ENCODE data around the gene RIPK4. TPM values are rescaled to one million over a fixed set of nuclear protein-coding genes. Genes with fewer than 3 reads are reported as not detected.

RIPK4 gene
- total and polyA plus RNA-seq, 3 experiments from 2014 or later, result 0.18 TPM; not detected in 2

DNA sequence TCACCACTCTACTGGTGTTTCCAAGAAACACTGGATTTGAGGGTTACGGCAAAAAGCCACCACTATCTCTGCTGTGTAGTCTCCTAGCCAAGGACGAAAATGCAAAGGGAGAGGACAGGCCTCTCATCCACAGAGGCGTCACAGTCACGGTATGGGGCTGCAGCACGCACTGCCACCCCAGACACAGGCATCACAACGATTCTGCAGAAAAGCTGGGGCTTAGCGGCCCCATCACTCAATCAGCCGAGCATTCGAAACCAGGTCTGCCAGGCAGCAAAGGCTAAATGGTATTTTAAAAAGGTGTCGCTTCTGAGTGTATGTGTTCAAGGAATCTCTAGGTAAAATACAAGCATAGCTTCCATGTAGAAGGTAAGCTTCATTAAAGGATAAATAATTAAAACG is 1.4 kb downstream of the RIPK4 start:
- peaks cover 0 to 3% (median 0%) of the 10 kb centered on the region in 3 donors for H3K36me3 Mint-ChIP-seq
- ChIA-PET POLR2A (no interaction called here), CTCF (no interaction called here)
- H3K4me1 Mint-ChIP-seq, result peaks cover 23 to 36% (median 27%) of the 10 kb centered on the region in 3 donors
- no peaks in the 10 kb centered on the region for H3K9me3 ChIP-seq (ENCODE audit: low read length)
- no peaks in the 10 kb centered on the region for H3K36me3 ChIP-seq (ENCODE audit: insufficient read depth, low read length)
- H3K27me3 Mint-ChIP-seq, result peaks cover 59 to 81% of the 10 kb centered on the region in 2 donors
- peak overlapping the region in 5 of 7 donors; percentile 26 to 66 (median 34) for H3K4me3 Mint-ChIP-seq
- H3K27ac Mint-ChIP-seq, result peak overlapping the region in 1 of 8 donors; percentile 29
- H3K9me3 Mint-ChIP-seq, result peaks cover 0 to 10% (median 0%) of the 10 kb centered on the region in 5 donors
- peaks cover 35% of the 10 kb centered on the region for H3K27me3 ChIP-seq (ENCODE audit: insufficient read depth, low read length, poor library complexity, severe bottlenecking)
- H3K4me3 ChIP-seq (ENCODE audit: low read length), result no peak overlapping the region
- DNase-seq, result no peak
- H3K4me1 ChIP-seq (ENCODE audit: insufficient read depth, low read length), result peaks cover 18% of the 10 kb centered on the region
- H3K27ac ChIP-seq (ENCODE audit: low read depth, low read length), result no peak overlapping the region

- Histone ChIP-seq H3K27ac (ENCODE audit: low read depth, low read length) (no peak overlapping the region), H3K9me3 (ENCODE audit: low read length) (no peaks in the 10 kb centered on the region), H3K27me3 (ENCODE audit: insufficient read depth, low read length, poor library complexity, severe bottlenecking) (peaks cover 35% of the 10 kb centered on the region), H3K36me3 (ENCODE audit: insufficient read depth, low read length) (no peaks in the 10 kb centered on the region), H3K4me3 (ENCODE audit: low read length) (no peak overlapping the region), H3K4me1 (ENCODE audit: insufficient read depth, low read length) (peaks cover 18% of the 10 kb centered on the region)
- ChIA-PET CTCF (no interaction called here), POLR2A (no interaction called here)
- Mint-ChIP-seq H3K36me3 (peaks cover 0 to 3% (median 0%) of the 10 kb centered on the region in 3 donors), H3K27me3 (peaks cover 62 to 84% of the 10 kb centered on the region in 2 donors), H3K4me3 (peak overlapping the region in 2 of 7 donors; percentile 65 to 66), H3K27ac (no peak overlapping the region), H3K9me3 (peaks cover 0 to 10% (median 0%) of the 10 kb centered on the region in 5 donors), H3K4me1 (peaks cover 23 to 36% (median 27%) of the 10 kb centered on the region in 3 donors)
- no peak for DNase-seq
These were observed 2.1 kb downstream of the RIPK4 start for GRCh38 chr21:41764558-41765419.

- Mint-ChIP-seq H3K9me3 (peaks cover 0 to 10% (median 0%) of the 10 kb centered on the region in 5 donors), H3K36me3 (peaks cover 0 to 3% (median 0%) of the 10 kb centered on the region in 3 donors), H3K27ac (no peak overlapping the region), H3K4me3 (no peak overlapping the region), H3K4me1 (peaks cover 21 to 32% (median 23%) of the 10 kb centered on the region in 3 donors), H3K27me3 (peaks cover 60 to 82% of the 10 kb centered on the region in 2 donors)
- H3K4me3 ChIP-seq (ENCODE audit: low read length), result no peak overlapping the region
- H3K9me3 ChIP-seq (ENCODE audit: low read length), result no peaks in the 10 kb centered on the region
- DNase-seq, result no peak
- H3K4me1 ChIP-seq (ENCODE audit: insufficient read depth, low read length), result peaks cover 18% of the 10 kb centered on the region
- H3K27me3 ChIP-seq (ENCODE audit: insufficient read depth, low read length, poor library complexity, severe bottlenecking), result peaks cover 35% of the 10 kb centered on the region
- H3K36me3 ChIP-seq (ENCODE audit: insufficient read depth, low read length), result no peaks in the 10 kb centered on the region
- H3K27ac ChIP-seq (ENCODE audit: low read depth, low read length), result no peak overlapping the region
- ChIA-PET POLR2A (no interaction called here), CTCF (no interaction called here)
These were observed 2.9 kb downstream of the RIPK4 start for GRCh38 chr21:41763996-41764395.

DNA sequence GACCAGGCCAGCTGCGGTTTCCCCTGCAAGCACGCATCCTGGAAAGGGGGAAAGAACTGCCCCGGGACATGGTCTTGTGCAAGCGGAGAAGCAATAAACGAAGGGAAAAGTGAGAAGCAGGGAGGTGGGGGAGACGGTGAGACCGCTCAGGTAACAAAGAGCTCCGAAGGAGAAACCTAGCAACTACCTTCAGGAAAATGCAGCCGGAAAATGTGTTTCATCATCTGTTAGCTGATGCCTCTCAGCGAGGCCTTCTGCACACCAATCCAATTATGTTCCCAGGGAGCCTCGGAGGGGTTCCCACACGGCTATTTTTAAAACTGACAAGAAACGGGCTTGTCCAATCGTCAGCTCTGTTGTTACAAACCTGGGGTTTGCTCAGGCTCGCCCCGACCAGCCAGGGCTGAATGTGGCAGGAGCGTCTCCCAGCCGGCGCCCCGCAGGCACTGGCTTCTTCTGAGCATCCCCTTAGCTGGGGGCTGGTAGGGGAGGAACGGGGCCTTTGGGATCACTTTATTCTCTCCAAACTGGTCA is 3.4 kb downstream of the RIPK4 start:
- peaks cover 0 to 3% (median 0%) of the 10 kb centered on the region in 3 donors for H3K36me3 Mint-ChIP-seq
- ChIA-PET POLR2A (no interaction called here), CTCF (no interaction called here)
- peaks cover 17% of the 10 kb centered on the region for H3K4me1 ChIP-seq (ENCODE audit: insufficient read depth, low read length)
- H3K27ac Mint-ChIP-seq, result no peak overlapping the region
- H3K4me1 Mint-ChIP-seq, result peaks cover 16 to 27% (median 18%) of the 10 kb centered on the region in 3 donors
- H3K27ac ChIP-seq (ENCODE audit: low read depth, low read length), result no peak overlapping the region
- peaks cover 0 to 10% (median 0%) of the 10 kb centered on the region in 5 donors for H3K9me3 Mint-ChIP-seq
- no peaks in the 10 kb centered on the region for H3K36me3 ChIP-seq (ENCODE audit: insufficient read depth, low read length)
- H3K27me3 Mint-ChIP-seq, result peaks cover 55 to 77% of the 10 kb centered on the region in 2 donors
- H3K27me3 ChIP-seq (ENCODE audit: insufficient read depth, low read length, poor library complexity, severe bottlenecking), result peaks cover 33% of the 10 kb centered on the region
- H3K4me3 Mint-ChIP-seq, result no peak overlapping the region
- H3K9me3 ChIP-seq (ENCODE audit: low read length), result no peaks in the 10 kb centered on the region
- H3K4me3 ChIP-seq (ENCODE audit: low read length), result no peak overlapping the region
- DNase-seq, result no peak

DNA sequence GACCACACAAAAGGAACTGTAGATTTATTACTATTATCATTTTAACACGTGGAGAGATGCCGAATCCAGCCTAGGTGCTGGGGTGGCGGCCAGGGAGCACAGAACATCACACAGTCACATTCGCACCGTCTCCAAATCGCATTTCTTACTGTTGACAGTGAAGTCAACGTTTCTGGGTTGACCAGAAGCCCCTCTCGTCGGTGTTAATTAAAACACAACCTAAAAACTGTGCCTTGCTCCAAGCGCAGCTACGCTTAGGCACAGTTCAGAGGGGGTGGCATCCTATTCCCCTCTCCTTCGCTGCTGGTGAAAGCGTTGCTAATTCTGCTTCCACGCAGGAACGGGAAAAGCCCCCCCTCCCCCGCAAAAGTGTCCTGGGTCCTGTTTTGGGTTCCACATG is 4.1 kb downstream of the RIPK4 start:
- Mint-ChIP-seq H3K36me3 (peaks cover 0 to 3% (median 0%) of the 10 kb centered on the region in 3 donors), H3K27ac (no peak overlapping the region), H3K9me3 (peaks cover 0 to 9% (median 0%) of the 10 kb centered on the region in 5 donors), H3K4me3 (no peak overlapping the region), H3K27me3 (peaks cover 47 to 71% of the 10 kb centered on the region in 2 donors), H3K4me1 (peaks cover 9 to 20% (median 11%) of the 10 kb centered on the region in 3 donors)
- H3K9me3 ChIP-seq (ENCODE audit: low read length), result no peaks in the 10 kb centered on the region
- H3K36me3 ChIP-seq (ENCODE audit: insufficient read depth, low read length), result no peaks in the 10 kb centered on the region
- peaks cover 26% of the 10 kb centered on the region for H3K27me3 ChIP-seq (ENCODE audit: insufficient read depth, low read length, poor library complexity, severe bottlenecking)
- peaks cover 9% of the 10 kb centered on the region for H3K4me1 ChIP-seq (ENCODE audit: insufficient read depth, low read length)
- H3K27ac ChIP-seq (ENCODE audit: low read depth, low read length), result no peak overlapping the region
- CTCF ChIA-PET, result no interaction called here
- no peak overlapping the region for H3K4me3 ChIP-seq (ENCODE audit: low read length)
- DNase-seq, result no peak
- POLR2A ChIA-PET, result no interaction called here

DNA sequence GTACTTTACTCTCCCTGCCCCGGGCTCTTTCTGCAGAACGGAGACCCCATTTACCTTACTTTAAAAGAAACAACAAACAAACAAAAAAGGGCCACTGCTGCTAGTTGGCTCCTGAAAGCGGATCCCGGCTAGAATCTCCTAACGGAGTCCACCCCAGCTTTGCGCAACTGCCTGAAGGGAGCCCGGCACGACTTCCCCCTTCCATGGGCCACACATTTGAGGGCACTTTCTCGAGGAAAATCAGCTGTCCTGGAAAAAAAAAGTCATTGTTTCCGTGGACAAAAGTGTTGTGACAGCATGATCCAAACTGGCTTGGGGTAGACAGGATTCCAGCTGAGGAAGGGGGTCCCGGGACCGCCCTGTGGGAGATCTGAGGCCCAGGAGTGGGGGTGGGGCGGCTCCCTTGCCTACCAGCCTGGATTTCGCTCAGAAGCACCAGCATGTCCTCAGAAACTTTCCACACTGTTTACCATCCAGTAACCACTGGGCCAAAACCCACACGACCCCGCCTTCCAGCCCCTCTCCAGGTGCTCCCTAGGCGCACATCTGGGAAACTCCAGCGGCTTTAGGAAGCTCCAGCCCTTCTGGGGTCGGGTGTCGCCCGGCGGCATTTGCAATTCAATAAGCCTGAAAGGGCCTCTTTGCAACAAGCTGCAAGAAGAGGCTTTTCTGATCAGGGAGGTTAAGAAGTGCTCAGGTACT is 4.8 kb downstream of the RIPK4 start:
- H3K36me3 Mint-ChIP-seq, result no peaks in the 10 kb centered on the region
- no peaks in the 10 kb centered on the region for H3K9me3 ChIP-seq (ENCODE audit: low read length)
- H3K27me3 ChIP-seq (ENCODE audit: insufficient read depth, low read length, poor library complexity, severe bottlenecking), result peaks cover 21% of the 10 kb centered on the region
- peaks cover 0 to 7% (median 0%) of the 10 kb centered on the region in 5 donors for H3K9me3 Mint-ChIP-seq
- H3K4me1 ChIP-seq (ENCODE audit: insufficient read depth, low read length), result peaks cover 3% of the 10 kb centered on the region
- peaks cover 2 to 13% (median 4%) of the 10 kb centered on the region in 3 donors for H3K4me1 Mint-ChIP-seq
- H3K4me3 Mint-ChIP-seq, result no peak overlapping the region
- H3K36me3 ChIP-seq (ENCODE audit: insufficient read depth, low read length), result no peaks in the 10 kb centered on the region
- ChIA-PET CTCF (interaction anchor here (1.2 kb wide), 2 partner anchors 10 to 11 kb away, joined by 3 to 4 read pairs; no protein-coding TSS in a partner anchor), POLR2A (no interaction called here)
- H3K27me3 Mint-ChIP-seq, result peaks cover 41 to 64% of the 10 kb centered on the region in 2 donors
- no peak overlapping the region for H3K4me3 ChIP-seq (ENCODE audit: low read length)
- H3K27ac Mint-ChIP-seq, result no peak overlapping the region
- DNase-seq, result no peak
- no peak overlapping the region for H3K27ac ChIP-seq (ENCODE audit: low read depth, low read length)

GRCh38 chr21:41761211-41761933 is 5.5 kb downstream of the RIPK4 start:
- DNase-seq, result no peak
- no peaks in the 10 kb centered on the region for H3K36me3 Mint-ChIP-seq
- H3K4me3 ChIP-seq (ENCODE audit: low read length), result no peak overlapping the region
- no peaks in the 10 kb centered on the region for H3K4me1 ChIP-seq (ENCODE audit: insufficient read depth, low read length)
- H3K9me3 Mint-ChIP-seq, result peaks cover 0 to 6% (median 0%) of the 10 kb centered on the region in 5 donors
- ChIA-PET CTCF (interaction anchor here (1.2 kb wide), 2 partner anchors 10 to 11 kb away, joined by 3 to 4 read pairs; no protein-coding TSS in a partner anchor), POLR2A (no interaction called here)
- peak overlapping the region in 1 of 8 donors; percentile 44 for H3K27ac Mint-ChIP-seq
- no peak overlapping the region for H3K27ac ChIP-seq (ENCODE audit: low read depth, low read length)
- no peaks in the 10 kb centered on the region for H3K36me3 ChIP-seq (ENCODE audit: insufficient read depth, low read length)
- H3K4me3 Mint-ChIP-seq, result peak overlapping the region in 2 of 7 donors; percentile 12 to 36
- H3K27me3 Mint-ChIP-seq, result peaks cover 40 to 63% of the 10 kb centered on the region in 2 donors
- H3K4me1 Mint-ChIP-seq, result peaks cover 0 to 11% (median 4%) of the 10 kb centered on the region in 3 donors
- peaks cover 20% of the 10 kb centered on the region for H3K27me3 ChIP-seq (ENCODE audit: insufficient read depth, low read length, poor library complexity, severe bottlenecking)
- H3K9me3 ChIP-seq (ENCODE audit: low read length), result no peaks in the 10 kb centered on the region

Measured in CD8-positive, alpha-beta memory T cell (primary cell).